ENCODE data around the gene SCAF8. TPM values are rescaled to one million over a fixed set of nuclear protein-coding genes. Genes with fewer than 3 reads are reported as not detected.

The SCAF8 gene
- polyA plus RNA-seq, 1 experiment, result 13.1 TPM

- Histone ChIP-seq H3K4me3 (ENCODE audit: low read depth, low read length) (no peak overlapping the region), H3K36me3 (ENCODE audit: control insufficient read depth, insufficient read depth, low read length) (no peaks in the 10 kb centered on the region; the same call in 1 of the 2 replicates), H3K27me3 (ENCODE audit: control insufficient read depth, insufficient read depth, low read length) (no peaks in the 10 kb centered on the region)
- no peak for DNase-seq (ENCODE audit: low read depth)
- ChIA-PET POLR2A (no interaction called here), CTCF (interaction anchor here (1.7 kb wide), 1 partner anchor 9 kb away, joined by 4 read pairs; no protein-coding TSS in a partner anchor)
- TF ChIP-seq, protein P1, sequence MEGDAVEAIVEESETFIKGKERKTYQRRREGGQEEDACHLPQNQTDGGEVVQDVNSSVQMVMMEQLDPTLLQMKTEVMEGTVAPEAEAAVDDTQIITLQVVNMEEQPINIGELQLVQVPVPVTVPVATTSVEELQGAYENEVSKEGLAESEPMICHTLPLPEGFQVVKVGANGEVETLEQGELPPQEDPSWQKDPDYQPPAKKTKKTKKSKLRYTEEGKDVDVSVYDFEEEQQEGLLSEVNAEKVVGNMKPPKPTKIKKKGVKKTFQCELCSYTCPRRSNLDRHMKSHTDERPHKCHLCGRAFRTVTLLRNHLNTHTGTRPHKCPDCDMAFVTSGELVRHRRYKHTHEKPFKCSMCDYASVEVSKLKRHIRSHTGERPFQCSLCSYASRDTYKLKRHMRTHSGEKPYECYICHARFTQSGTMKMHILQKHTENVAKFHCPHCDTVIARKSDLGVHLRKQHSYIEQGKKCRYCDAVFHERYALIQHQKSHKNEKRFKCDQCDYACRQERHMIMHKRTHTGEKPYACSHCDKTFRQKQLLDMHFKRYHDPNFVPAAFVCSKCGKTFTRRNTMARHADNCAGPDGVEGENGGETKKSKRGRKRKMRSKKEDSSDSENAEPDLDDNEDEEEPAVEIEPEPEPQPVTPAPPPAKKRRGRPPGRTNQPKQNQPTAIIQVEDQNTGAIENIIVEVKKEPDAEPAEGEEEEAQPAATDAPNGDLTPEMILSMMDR (IDR thresholded peaks at IDR 0.05; ENCODE audit: insufficient read depth, low read depth, low read length), result no peak
Measured at GRCh38 chr6:154872542-154873114, 139.4 kb downstream of the SCAF8 start.

DNA sequence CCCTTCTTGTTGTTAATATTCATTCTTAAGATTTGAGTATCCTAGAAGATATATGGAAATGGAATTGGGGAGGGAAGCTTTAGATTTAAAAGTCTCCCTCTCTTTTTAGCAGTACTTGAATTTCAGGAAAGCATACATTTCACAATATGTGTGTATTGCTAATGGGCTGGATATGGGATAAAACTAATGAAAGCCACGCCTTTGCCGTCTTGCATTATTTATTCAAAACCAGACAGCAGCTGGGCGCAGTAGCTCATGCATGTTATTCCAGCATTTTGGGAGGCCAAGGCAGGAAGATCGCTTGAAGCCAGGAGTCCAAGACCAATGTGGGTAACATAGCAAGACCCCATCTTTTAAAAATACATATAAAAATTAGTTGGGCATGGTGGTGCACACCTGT lies 140.3 kb downstream of the SCAF8 start:
- H3K27me3 ChIP-seq (ENCODE audit: control insufficient read depth, insufficient read depth, low read length), result no peaks in the 10 kb centered on the region
- ChIA-PET POLR2A (no interaction called here), CTCF (interaction anchor here (1.4 to 1.7 kb wide), 2 partner anchors 10 to 20 kb away, joined by 4 read pairs; no protein-coding TSS in a partner anchor)
- TF ChIP-seq, protein P1 (IDR thresholded peaks at IDR 0.05; ENCODE audit: insufficient read depth, low read depth, low read length), result no peak
- H3K36me3 ChIP-seq (ENCODE audit: control insufficient read depth, insufficient read depth, low read length), result no peaks in the 10 kb centered on the region; the same call in 1 of the 2 replicates
- DNase-seq (ENCODE audit: low read depth), result no peak
- no peak overlapping the region for H3K4me3 ChIP-seq (ENCODE audit: low read depth, low read length)

DNA sequence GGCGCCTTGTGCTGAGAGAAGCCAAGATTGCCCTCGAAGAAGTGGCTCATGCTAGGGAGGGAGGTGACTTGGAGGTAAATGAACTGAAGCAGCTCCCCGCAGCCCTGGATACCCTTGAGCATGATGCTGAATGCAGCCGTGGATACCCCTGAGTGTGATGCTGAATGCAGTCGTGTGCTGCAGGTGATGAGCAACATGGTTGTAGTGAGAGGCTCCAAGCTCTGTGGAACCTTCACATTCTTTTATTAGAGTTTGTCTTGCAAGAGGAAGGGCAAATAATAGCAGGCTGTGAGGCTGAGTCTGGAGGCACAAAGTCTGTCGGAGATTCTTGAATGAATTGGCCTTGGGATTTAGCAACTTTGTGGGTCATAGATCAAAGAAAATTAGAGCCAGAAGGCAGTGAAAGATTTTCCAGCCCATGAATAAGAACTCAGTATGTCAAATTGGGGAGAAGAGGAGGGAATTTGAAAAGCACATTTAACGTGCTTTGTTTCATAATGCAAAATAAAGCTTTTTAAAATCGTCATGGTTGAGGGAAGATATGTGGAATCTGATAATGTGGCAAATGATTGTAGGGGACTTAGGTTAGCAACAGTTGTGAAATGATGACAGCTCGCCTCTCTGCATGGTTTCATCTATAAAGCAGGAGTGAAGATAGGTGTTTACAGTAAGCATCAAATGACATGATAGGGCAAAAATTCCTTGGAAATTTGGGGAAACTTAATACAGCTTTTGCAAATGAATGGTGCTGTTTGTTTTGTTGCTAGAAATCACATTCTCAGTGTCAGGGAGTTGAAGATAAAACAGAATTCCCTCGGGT lies 141.8 kb downstream of the SCAF8 start:
- Histone ChIP-seq H3K4me3 (ENCODE audit: low read depth, low read length) (no peak overlapping the region), H3K27me3 (ENCODE audit: control insufficient read depth, insufficient read depth, low read length) (no peaks in the 10 kb centered on the region), H3K36me3 (ENCODE audit: control insufficient read depth, insufficient read depth, low read length) (peaks cover 2% of the 10 kb centered on the region; the same call in 1 of the 2 replicates)
- TF ChIP-seq, protein P1 (IDR thresholded peaks at IDR 0.05; ENCODE audit: insufficient read depth, low read depth, low read length), result no peak
- DNase-seq (ENCODE audit: low read depth), result no peak
- ChIA-PET CTCF (interaction anchor here (0.6 to 1.4 kb wide), 2 partner anchors 14 to 18 kb away, joined by 3 to 4 read pairs; no protein-coding TSS in a partner anchor), POLR2A (no interaction called here)

DNA sequence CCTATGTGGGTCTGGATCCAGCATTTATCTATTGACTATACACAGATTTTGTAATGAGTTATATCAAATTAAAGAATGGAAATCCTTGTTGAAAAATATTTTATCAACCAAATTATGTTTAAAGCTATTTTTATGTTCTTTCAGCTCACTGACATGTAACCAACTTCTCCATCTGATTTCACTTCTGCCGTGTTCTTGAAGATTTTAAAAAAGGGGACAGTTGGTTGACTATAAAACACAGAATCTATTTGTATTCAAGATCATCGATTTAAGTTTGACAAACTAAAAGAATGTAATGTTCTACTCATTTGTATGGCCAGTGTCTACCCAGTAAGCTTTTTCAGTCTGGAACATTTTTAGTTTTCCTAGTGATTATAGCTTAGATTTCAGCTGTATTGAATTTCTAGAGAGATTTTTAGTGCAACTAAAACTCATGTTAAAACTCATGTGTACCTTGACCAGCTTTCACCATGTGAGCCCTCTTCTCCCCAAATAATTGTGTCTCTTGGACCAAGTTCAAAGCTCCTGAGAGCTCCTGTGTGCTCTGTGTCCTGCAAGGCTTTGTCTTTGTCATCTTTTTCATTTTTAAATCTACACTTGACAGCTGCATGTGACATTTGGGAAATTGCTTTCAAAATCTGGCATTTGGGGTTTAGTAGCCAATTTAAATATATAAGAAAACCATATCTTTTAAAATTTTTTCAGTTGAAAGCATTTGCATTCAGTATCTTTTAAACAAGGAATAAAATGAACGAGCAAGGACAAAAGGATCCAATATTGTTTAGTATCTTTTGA lies 143.5 kb downstream of the SCAF8 start:
- ChIA-PET CTCF (interaction anchor here (0.6 to 1.8 kb wide), 2 partner anchors 9 to 48 kb away, joined by 3 to 13 read pairs; no protein-coding TSS in a partner anchor), POLR2A (no interaction called here)

More for the DNA sequence above, 143.5 kb downstream of the SCAF8 start:
- TF ChIP-seq, protein P1 (IDR thresholded peaks at IDR 0.05; ENCODE audit: insufficient read depth, low read depth, low read length), result no peak
- no peaks in the 10 kb centered on the region for H3K27me3 ChIP-seq (ENCODE audit: control insufficient read depth, insufficient read depth, low read length)
- DNase-seq (ENCODE audit: low read depth), result no peak
- no peak overlapping the region for H3K4me3 ChIP-seq (ENCODE audit: low read depth, low read length)
- peaks cover 2% of the 10 kb centered on the region; the same call in 1 of the 2 replicates for H3K36me3 ChIP-seq (ENCODE audit: control insufficient read depth, insufficient read depth, low read length)
